HUES64 (cell line): ENCODE measurements around the gene FBXL20.
"Not testable (repeated sequence)": the region's sequence is repeated elsewhere in the genome, so short reads cannot be mapped to it uniquely, and the experiment has no call there.

Source experiments
- H3K27ac ChIP-seq: 2 replicates; pipeline ENCODE4 v1.7.0; 2013; ENCODE audit warnings: low read depth, low read length, inconsistent platforms
- H3K27me3 ChIP-seq: 2 replicates; pipeline ENCODE4 v1.6.1; 2013; ENCODE audit warnings: mild to moderate bottlenecking, low read length; ENCODE audit not compliant: insufficient read depth
- H3K36me3 ChIP-seq: 2 replicates; pipeline ENCODE4 v1.6.1; 2013; ENCODE audit warnings: mild to moderate bottlenecking, low read length; ENCODE audit not compliant: insufficient read depth
- H3K4me1 ChIP-seq: 2 replicates; pipeline ENCODE4 v1.6.1; 2013; ENCODE audit warnings: mild to moderate bottlenecking, low read length, moderate library complexity; ENCODE audit not compliant: insufficient read depth
- H3K4me3 ChIP-seq: 2 replicates; pipeline ENCODE4 v1.5.1; 2013; ENCODE audit warnings: mild to moderate bottlenecking, low read length, moderate library complexity
- H3K9ac ChIP-seq: 2 replicates; pipeline ENCODE4 v1.6.1; 2013; ENCODE audit warnings: mild to moderate bottlenecking, low read depth, low read length
- H3K9me3 ChIP-seq: 2 replicates; pipeline ENCODE4 v1.6.1; 2013; ENCODE audit warnings: low read depth, low read length; ENCODE audit not compliant: insufficient read depth
- WGBS: fragments of 150-250, 120-280 bp; methylation state at CpG from one replicate; pipeline ENCODE4 v1.1.7; 2013; ENCODE audit warnings: missing lambda C conversion rate; 5-methylcytosine and 5-hydroxymethylcytosine counted together

FBXL20 gene

GRCh38 chr17:39251997-39252396 is 149.4 kb downstream of the FBXL20 start:
- Histone ChIP-seq H3K27me3 (no peaks in the 10 kb centered on the region), H3K4me3 (no peak overlapping the region), H3K27ac (no peak overlapping the region), H3K36me3 (no peaks in the 10 kb centered on the region), H3K4me1 (peaks cover 4% of the 10 kb centered on the region; the same call in 1 of the 2 replicates), H3K9ac (no peak overlapping the region), H3K9me3 (no peaks in the 10 kb centered on the region)
- WGBS: no CpG with 5 or more reads among the region's 1 CpG

GRCh38 chr17:39250076-39250475 is 151.3 kb downstream of the FBXL20 start:
- not testable (repeated sequence) for H3K4me1 ChIP-seq, H3K9ac ChIP-seq, H3K27ac ChIP-seq, H3K4me3 ChIP-seq, H3K27me3 ChIP-seq, H3K9me3 ChIP-seq, H3K36me3 ChIP-seq
- 95% methylated on average over 12 of the region's 12 CpGs for WGBS

- Histone ChIP-seq H3K9ac (no peak overlapping the region), H3K27ac (no peak overlapping the region), H3K4me3 (no peak overlapping the region), H3K4me1 (peaks cover 4% of the 10 kb centered on the region; the same call in 1 of the 2 replicates), H3K9me3 (no peaks in the 10 kb centered on the region), H3K27me3 (no peaks in the 10 kb centered on the region), H3K36me3 (no peaks in the 10 kb centered on the region)
- 87% methylated on average over 2 of the region's 3 CpGs for WGBS
These were observed 155.2 kb downstream of the FBXL20 start for GRCh38 chr17:39246274-39246673.

GRCh38 chr17:39244600-39245570 is 156.5 kb downstream of the FBXL20 start:
- WGBS: 49% methylated on average over 6 of the region's 6 CpGs
- H3K4me1 ChIP-seq: peaks cover 4% of the 10 kb centered on the region; the same call in 1 of the 2 replicates
- no peaks in the 10 kb centered on the region for H3K27me3 ChIP-seq
- H3K36me3 ChIP-seq: no peaks in the 10 kb centered on the region
- H3K4me3 ChIP-seq: no peak overlapping the region
- no peaks in the 10 kb centered on the region for H3K9me3 ChIP-seq
- H3K27ac ChIP-seq: no peak overlapping the region
- no peak overlapping the region for H3K9ac ChIP-seq

- 60% methylated on average over 11 of the region's 11 CpGs for WGBS
- H3K27me3 ChIP-seq: no peaks in the 10 kb centered on the region
- H3K4me3 ChIP-seq: no peak overlapping the region
- no peak overlapping the region for H3K9ac ChIP-seq
- peaks cover 4% of the 10 kb centered on the region; the same call in 1 of the 2 replicates for H3K4me1 ChIP-seq
- H3K9me3 ChIP-seq: no peaks in the 10 kb centered on the region
- no peak overlapping the region for H3K27ac ChIP-seq
- no peaks in the 10 kb centered on the region for H3K36me3 ChIP-seq
These were observed 157.3 kb downstream of the FBXL20 start for GRCh38 chr17:39244016-39244599.

GRCh38 chr17:39243155-39243554 is 158.3 kb downstream of the FBXL20 start:
- no peak overlapping the region for H3K27ac ChIP-seq
- 91% methylated on average over 8 of the region's 8 CpGs for WGBS
- H3K4me3 ChIP-seq: no peak overlapping the region
- no peaks in the 10 kb centered on the region for H3K9me3 ChIP-seq
- H3K9ac ChIP-seq: no peak overlapping the region
- H3K4me1 ChIP-seq: peaks cover 4% of the 10 kb centered on the region; the same call in 1 of the 2 replicates
- no peaks in the 10 kb centered on the region for H3K36me3 ChIP-seq
- H3K27me3 ChIP-seq: no peaks in the 10 kb centered on the region

- no peak overlapping the region for H3K4me3 ChIP-seq
- H3K9ac ChIP-seq: no peak overlapping the region
- H3K27me3 ChIP-seq: no peaks in the 10 kb centered on the region
- WGBS: 94% methylated on average over 5 of the region's 5 CpGs
- H3K4me1 ChIP-seq: no peaks in the 10 kb centered on the region
- H3K36me3 ChIP-seq: no peaks in the 10 kb centered on the region
- no peak overlapping the region for H3K27ac ChIP-seq
- H3K9me3 ChIP-seq: no peaks in the 10 kb centered on the region
These were observed 160.8 kb downstream of the FBXL20 start for GRCh38 chr17:39240631-39241030.

GRCh38 chr17:39239640-39240314 is 161.6 kb downstream of the FBXL20 start:
- 39% methylated on average over 16 of the region's 16 CpGs for WGBS
- Histone ChIP-seq H3K27ac (no peak overlapping the region), H3K36me3 (no peaks in the 10 kb centered on the region), H3K27me3 (no peaks in the 10 kb centered on the region), H3K4me1 (no peaks in the 10 kb centered on the region), H3K4me3 (no peak overlapping the region), H3K9me3 (no peaks in the 10 kb centered on the region), H3K9ac (no peak overlapping the region)

GRCh38 chr17:39238311-39238972 is 163.0 kb downstream of the FBXL20 start:
- no peaks in the 10 kb centered on the region for H3K27me3 ChIP-seq
- no peaks in the 10 kb centered on the region for H3K36me3 ChIP-seq
- H3K4me3 ChIP-seq: no peak overlapping the region
- H3K4me1 ChIP-seq: no peaks in the 10 kb centered on the region
- WGBS: 85% methylated on average over 15 of the region's 15 CpGs
- H3K27ac ChIP-seq: no peak overlapping the region
- H3K9me3 ChIP-seq: no peaks in the 10 kb centered on the region
- no peak overlapping the region for H3K9ac ChIP-seq

GRCh38 chr17:39237586-39237985 is 163.8 kb downstream of the FBXL20 start:
- Histone ChIP-seq H3K4me3 (no peak overlapping the region), H3K9ac (no peak overlapping the region), H3K27ac (no peak overlapping the region), H3K27me3 (no peaks in the 10 kb centered on the region), H3K9me3 (no peaks in the 10 kb centered on the region), H3K4me1 (no peaks in the 10 kb centered on the region), H3K36me3 (no peaks in the 10 kb centered on the region)
- WGBS: 85% methylated on average over 7 of the region's 7 CpGs
